Stimulated activated CD8-positive, alpha-beta memory T cell treated with anti-CD3 and anti-CD28 coated beads, Interleukin-12 subunit alpha, Interleukin-12 subunit beta, amount 100 ng/mL, for 24 hours (primary cell): ENCODE data around the gene PTPRD.

Source experiments
- DNase-seq: peaks from one replicate; pipeline ENCODE4 v3.0.0-alpha.2; 2020; ENCODE audit errors: extremely low read depth

PTPRD gene

DNA sequence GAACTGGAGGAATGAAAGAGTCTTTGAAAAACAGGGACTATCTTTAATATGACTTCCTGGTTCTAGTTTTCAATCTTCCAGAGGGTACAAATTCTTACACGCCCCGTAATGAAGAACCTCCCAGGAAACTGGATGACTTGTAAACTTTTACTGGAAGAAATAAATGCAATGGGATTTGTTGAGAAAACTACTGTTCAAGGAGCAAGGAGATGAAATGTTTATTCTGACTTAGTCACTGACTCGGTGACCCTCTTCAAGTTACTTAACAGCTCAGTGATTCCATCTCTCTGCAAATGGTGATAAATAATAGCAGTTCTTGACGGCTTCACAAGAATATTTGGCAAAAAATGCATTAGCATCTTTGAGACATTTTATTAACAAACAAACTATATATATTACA lies 858.6 kb downstream of the PTPRD start:
- no peak for DNase-seq

- DNase-seq: no peak
These were observed 859.5 kb downstream of the PTPRD start for GRCh38 chr9:9753266-9753665.

- DNase-seq: no peak
These were observed 860.1 kb downstream of the PTPRD start for GRCh38 chr9:9752722-9753121.

GRCh38 chr9:9751996-9752395 lies 860.8 kb downstream of the PTPRD start:
- DNase-seq: no peak

DNA sequence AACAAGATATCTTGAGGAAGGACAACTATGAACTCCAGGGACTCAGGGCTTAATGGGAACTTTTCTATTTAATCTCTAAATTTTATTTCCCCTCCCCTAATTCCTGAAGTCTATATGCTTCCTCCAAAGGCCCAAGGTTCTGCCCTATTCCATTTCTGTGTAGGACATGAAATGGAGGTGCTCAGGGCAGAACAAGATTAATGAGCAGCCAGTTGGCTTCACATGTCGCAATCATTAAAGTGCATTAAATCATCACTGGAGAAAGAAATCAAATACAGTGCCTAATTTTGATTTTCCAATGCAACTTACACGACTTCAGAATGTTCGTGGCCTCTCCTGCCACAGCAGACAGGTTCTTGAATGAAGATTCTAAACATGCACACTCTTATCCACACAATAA lies 862.1 kb downstream of the PTPRD start:
- DNase-seq: no peak

- no peak for DNase-seq
These were observed 863.2 kb downstream of the PTPRD start for GRCh38 chr9:9749591-9749990.

DNA sequence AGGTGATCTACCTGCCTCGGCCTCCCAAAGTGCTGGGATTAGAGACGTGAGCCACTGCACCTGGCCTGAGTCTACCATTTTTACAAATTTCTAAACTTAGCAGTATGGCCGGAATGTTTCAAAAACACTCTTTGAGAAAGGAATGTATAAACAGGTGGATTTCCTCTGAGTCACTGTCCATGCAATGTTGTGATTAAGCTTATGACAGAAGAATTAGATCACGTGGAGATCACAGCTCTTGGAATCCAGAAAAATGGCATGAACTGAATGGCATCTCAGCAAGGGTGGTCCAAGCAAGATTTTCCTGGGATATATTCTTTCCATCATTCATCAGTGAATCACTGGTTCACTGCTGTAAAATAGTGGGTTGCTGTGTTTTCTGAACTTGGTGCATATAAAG lies 865.0 kb downstream of the PTPRD start:
- DNase-seq: no peak

DNA sequence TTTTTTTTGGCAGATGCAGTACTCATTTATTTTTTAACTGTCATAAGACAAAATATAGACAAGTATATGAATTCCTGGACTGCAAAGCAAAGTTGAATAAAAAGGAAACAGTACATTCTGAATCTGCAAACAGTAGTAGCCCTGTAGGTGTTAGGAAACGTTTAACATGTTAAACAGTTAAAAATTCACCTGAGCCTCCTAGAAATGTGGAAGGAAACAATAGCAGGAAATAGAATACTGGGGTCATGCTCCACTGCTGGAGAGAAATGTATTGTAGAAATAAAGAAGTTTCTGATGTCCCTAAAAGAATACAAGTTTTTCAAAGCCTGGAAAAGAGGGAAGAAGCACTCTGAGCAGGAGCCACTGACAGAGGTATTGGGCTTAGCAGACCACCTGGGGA lies 866.0 kb downstream of the PTPRD start:
- no peak for DNase-seq

GRCh38 chr9:9743822-9744221 lies 869.0 kb downstream of the PTPRD start:
- no peak for DNase-seq

- no peak for DNase-seq
These were observed 882.6 kb downstream of the PTPRD start for GRCh38 chr9:9730174-9730573.

GRCh38 chr9:9729082-9729481 lies 883.7 kb downstream of the PTPRD start:
- DNase-seq: no peak

GRCh38 chr9:9719373-9720112 lies 893.3 kb downstream of the PTPRD start:
- no peak for DNase-seq

DNA sequence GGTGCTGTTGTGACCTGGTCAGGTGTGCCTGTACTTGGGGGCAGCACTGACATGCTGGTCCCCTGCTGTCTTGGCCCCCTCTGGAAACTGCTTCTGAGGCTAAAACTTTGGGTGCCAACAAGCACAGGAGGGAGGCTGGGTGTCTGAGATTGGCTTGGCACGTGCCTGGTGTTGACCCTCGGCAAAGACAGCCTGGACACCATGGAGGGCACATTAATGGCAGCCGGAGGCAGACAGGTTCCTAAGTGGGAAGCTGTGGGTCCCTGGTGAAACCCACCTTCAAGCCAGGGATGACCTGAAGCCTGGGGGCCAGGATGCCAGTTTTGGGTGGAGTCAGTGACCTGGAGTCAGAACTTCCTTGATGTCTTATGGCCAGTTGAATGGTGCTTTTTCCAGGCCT lies 894.1 kb downstream of the PTPRD start:
- DNase-seq: no peak

GRCh38 chr9:9679433-9679832 lies 933.4 kb downstream of the PTPRD start:
- no peak for DNase-seq

DNA sequence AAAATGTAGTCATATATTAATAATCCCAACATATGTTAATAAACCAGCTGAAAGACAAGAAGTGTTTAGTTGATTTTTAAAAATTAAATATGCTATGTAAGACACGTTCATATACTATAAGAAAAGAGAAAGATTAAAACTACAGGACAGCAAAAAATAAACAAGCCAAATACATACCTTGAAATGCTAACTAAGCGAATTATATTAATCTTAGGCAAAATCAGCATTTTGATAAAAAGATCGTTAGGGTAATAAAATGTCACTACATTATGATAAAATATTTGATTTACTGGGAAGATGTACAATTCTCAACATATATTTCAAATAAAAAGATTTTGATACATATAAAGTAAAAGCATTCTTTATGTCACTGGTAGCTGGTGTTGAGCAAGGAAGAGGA lies 938.3 kb downstream of the PTPRD start:
- no peak for DNase-seq

DNA sequence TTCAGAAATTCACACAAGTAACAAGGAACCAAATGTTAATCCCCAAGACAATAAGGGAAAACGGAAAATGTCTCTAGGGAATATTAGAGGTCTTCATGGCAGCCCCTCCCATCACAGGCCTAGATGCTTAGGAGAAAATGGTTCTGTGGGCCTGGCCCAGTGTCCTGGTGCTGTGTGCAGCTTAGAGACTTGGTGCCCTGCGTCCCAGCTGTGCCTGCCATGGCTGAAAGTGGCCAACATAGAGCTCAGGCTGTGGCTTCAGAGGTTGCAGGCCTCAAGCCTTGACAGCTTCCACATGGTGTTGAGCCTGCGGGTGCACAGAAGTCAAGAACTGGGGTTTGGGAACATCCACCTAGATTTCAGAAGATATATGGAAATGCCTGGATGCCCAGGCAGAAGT lies 942.3 kb downstream of the PTPRD start:
- DNase-seq: no peak

DNA sequence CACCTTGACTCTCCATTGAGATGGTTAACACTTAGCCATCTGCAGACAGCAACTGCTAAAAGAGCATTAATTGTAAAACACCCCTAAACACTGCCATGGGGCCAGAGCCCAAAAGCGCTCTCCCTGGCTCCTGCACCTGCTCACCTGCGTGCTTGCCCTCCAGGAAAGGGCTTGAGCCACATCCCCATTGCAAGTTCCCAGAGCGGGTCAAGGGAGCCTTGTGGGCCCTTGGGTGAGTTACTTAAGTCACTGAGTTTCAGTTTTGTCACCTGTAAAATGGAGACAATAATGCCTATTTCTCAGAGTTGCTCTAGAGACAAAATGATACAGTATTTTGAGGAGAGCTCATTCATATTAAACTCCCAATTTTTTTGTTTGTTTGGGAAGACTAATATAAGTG lies 967.8 kb downstream of the PTPRD start:
- DNase-seq: no peak

DNA sequence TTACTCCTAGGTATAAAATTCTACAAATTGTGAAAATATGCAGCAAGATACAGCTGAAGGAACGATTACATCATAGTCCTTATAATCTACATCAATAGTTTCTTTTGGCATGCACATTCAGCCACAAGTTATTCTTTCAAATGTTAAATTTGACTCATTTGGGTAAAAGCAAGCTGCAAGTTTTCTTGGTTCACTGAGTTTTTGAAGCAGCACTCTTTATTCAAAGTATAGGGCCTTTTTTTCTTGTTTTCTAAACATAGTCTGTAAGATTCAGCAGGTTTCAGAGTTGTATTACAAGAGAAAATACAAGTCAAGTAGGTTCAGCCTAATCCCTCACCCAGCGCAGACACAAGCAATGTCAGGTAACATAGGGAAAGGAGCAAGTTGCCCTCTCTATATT lies 981.5 kb downstream of the PTPRD start:
- no peak for DNase-seq

DNA sequence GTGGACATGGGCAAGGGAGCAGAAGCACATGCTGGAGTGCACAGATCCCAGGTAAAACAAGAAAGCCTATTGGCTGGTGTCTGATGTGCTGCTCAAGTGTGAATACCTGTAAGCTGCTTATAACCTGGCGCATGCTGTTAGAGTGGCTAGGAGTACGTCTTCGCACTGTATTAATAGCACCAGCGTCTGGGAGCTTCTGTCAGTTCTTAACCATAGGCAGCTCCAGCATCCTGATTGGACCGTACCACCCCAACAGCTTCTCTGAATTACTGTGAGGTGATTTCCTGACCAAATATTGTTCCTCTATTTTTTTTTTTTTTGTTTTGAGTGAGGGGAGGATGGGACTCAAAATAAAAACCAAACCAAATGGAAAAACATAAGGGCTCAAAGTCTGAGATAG lies 987.6 kb downstream of the PTPRD start:
- DNase-seq: no peak

- DNase-seq: no peak
These were observed 989.3 kb downstream of the PTPRD start for GRCh38 chr9:9623506-9623905.

GRCh38 chr9:9621355-9621940 lies 991.4 kb downstream of the PTPRD start:
- DNase-seq: no peak

- no peak for DNase-seq
These were observed 992.1 kb downstream of the PTPRD start for GRCh38 chr9:9620736-9621135.

- DNase-seq: no peak
These were observed 997.7 kb downstream of the PTPRD start for GRCh38 chr9:9615086-9615485.

- no peak for DNase-seq
These were observed 998.2 kb downstream of the PTPRD start for GRCh38 chr9:9614607-9615006.
